B cell (primary cell): ENCODE results near the gene OTOF. TPM values are rescaled to one million over a fixed set of nuclear protein-coding genes. Genes with fewer than 3 reads are reported as not detected.

ENCODE experiments used
- ATAC-seq: fragments of 200-7000 bp; cut with Tn5 transposase; one replicate; pipeline ENCODE4 v1.10.0; 2021; ENCODE audit warnings: low read depth, mild to moderate bottlenecking, moderate number of reproducible peaks, moderate library complexity
- CTCF ChIA-PET: fragments of 350-600 bp; sonication (Branson Sonifier 250); formaldehyde crosslinking; loops from one replicate; lab custom pipeline; 2021; ENCODE audit warnings: antibody characterized with exemption, inconsistent platforms; lab: Charles Lee
- POLR2A ChIA-PET: fragments of 350-600 bp; sonication (Branson Sonifier 250); formaldehyde crosslinking; loops from one replicate; lab custom pipeline; 2021; ENCODE audit warnings: antibody characterized with exemption; lab: Charles Lee
- DNase-seq: peaks from one replicate; pipeline ENCODE4 v3.0.0; 2013
- H2AFZ ChIP-seq: 2 replicates; pipeline ENCODE4 v1.6.1; 2012; ENCODE audit warnings: mild to moderate bottlenecking, low read depth, low read length; ENCODE audit not compliant: insufficient read depth, poor library complexity, severe bottlenecking
- H3K27ac ChIP-seq, 2 donors: 1 replicate in 1 of 2; 2 replicates in 1 of 2; pipeline ENCODE4 v1.5.1; 2012 to 2013; ENCODE audit warnings: low read length in 2 of 2, mild to moderate bottlenecking in 2 of 2, moderate library complexity in 1 of 2
- H3K27me3 ChIP-seq, 4 experiments: fragments of 200-600 bp in 1 of 4; sonication (generic) in 1 of 4; replicated peaks in 1 of 4; 1 replicate in 2 of 4; 2 replicates in 2 of 4; pipeline versions ENCODE4 v1.6.1 to v1.7.0; 2013 to 2016; ENCODE audit warnings: low read length in 3 of 4, mild to moderate bottlenecking in 2 of 4, mixed read lengths in 1 of 4, moderate library complexity in 1 of 4; ENCODE audit not compliant: insufficient read depth in 4 of 4, control insufficient read depth in 3 of 4; ENCODE audit errors: control extremely low read depth in 1 of 4
- H3K36me3 ChIP-seq, 2 experiments: replicated peaks in 1 of 2; 1 replicate in 1 of 2; 2 replicates in 1 of 2; pipeline versions ENCODE4 v1.6.1 to v1.7.1; 2013; ENCODE audit warnings: low read length in 1 of 2; ENCODE audit not compliant: insufficient read depth in 2 of 2, control insufficient read depth in 1 of 2; ENCODE audit errors: control extremely low read depth in 1 of 2, extremely low read depth in 1 of 2
- H3K4me1 ChIP-seq, 2 donors: fragments of 200-600 bp in 1 of 2; sonication (generic) in 1 of 2; 1 replicate in 1 of 2; 2 replicates in 1 of 2; pipeline versions ENCODE4 v1.5.1 to v1.6.1; 2013 to 2017; ENCODE audit warnings: low read length in 2 of 2; ENCODE audit not compliant: control insufficient read depth in 2 of 2, insufficient read depth in 2 of 2
- H3K4me2 ChIP-seq: replicated peaks from 2 replicates; pipeline ENCODE3; 2012; ENCODE audit warnings: mild to moderate bottlenecking, low read depth, low read length; ENCODE audit not compliant: poor library complexity, severe bottlenecking
- H3K4me3 ChIP-seq, 5 experiments: fragments of 200-600 bp in 1 of 5; sonication (generic) in 1 of 5; 1 replicate in 3 of 5; 2 replicates in 2 of 5; pipeline versions ENCODE4 v1.5.1 to v1.7.0; 2011 to 2016; ENCODE audit warnings: low read length in 4 of 5, mild to moderate bottlenecking in 4 of 5, low read depth in 2 of 5, control low read depth in 1 of 5, moderate library complexity in 1 of 5; ENCODE audit not compliant: insufficient read depth in 1 of 5; ENCODE audit errors: control extremely low read depth in 1 of 5, extremely low read depth in 1 of 5
- H3K79me2 ChIP-seq: fragments of 200-600 bp; sonication (generic); one replicate; pipeline ENCODE4 v1.6.0; 2016; ENCODE audit warnings: low read length; ENCODE audit not compliant: control insufficient read depth, insufficient read depth
- H3K9ac ChIP-seq: fragments of 200-600 bp; sonication (generic); 2 replicates; pipeline ENCODE4 v1.6.1; 2017; ENCODE audit warnings: mild to moderate bottlenecking, low read length, moderate library complexity
- H3K9me3 ChIP-seq, 3 donors: one replicate each; pipeline versions ENCODE4 v1.6.1 to v1.7.1; 2013; ENCODE audit warnings: low read length in 2 of 3; ENCODE audit not compliant: control insufficient read depth in 2 of 3, insufficient read depth in 1 of 3; ENCODE audit errors: control extremely low read depth in 1 of 3
- H4K20me1 ChIP-seq: 2 replicates; pipeline ENCODE4 v1.6.0; 2012; ENCODE audit warnings: mild to moderate bottlenecking, low read length; ENCODE audit not compliant: insufficient read depth, control insufficient read depth, poor library complexity, severe bottlenecking
- H3K27ac Mint-ChIP-seq: one replicate; pipeline ENCODE4 v1.8.0; 2021; ENCODE audit warnings: mixed read lengths
- H3K27me3 Mint-ChIP-seq: one replicate; pipeline ENCODE4 v1.8.0; 2021; ENCODE audit warnings: mixed read lengths
- H3K4me1 Mint-ChIP-seq: one replicate; pipeline ENCODE4 v1.8.0; 2021; ENCODE audit warnings: mixed read lengths
- H3K4me3 Mint-ChIP-seq: one replicate; pipeline ENCODE4 v1.8.0; 2021; ENCODE audit warnings: mixed read lengths
- H3K9me3 Mint-ChIP-seq: one replicate; pipeline ENCODE4 v1.8.0; 2022; ENCODE audit warnings: mixed read lengths; ENCODE audit not compliant: insufficient read depth
- CTCF ChIP-seq: fragments of 200-600 bp; IDR thresholded peaks from one replicate; pipeline ENCODE4 v1.8.0; 2022; ENCODE audit warnings: antibody characterized with exemption, mild to moderate bottlenecking
- EZH2 ChIP-seq: IDR thresholded peaks from 2 replicates; pipeline ENCODE4 v1.6.1; 2012; ENCODE audit warnings: borderline replicate concordance, low read depth, mild to moderate bottlenecking, moderate library complexity, low read length; ENCODE audit not compliant: insufficient read depth, poor library complexity, severe bottlenecking
- WGBS: methylation state at CpG from one replicate; pipeline ENCODE4 v1.1.5; 2013; ENCODE audit warnings: missing lambda C conversion rate; ENCODE audit not compliant: insufficient coverage; 5-methylcytosine and 5-hydroxymethylcytosine counted together
- intact Hi-C: fragments of 100-400 bp; cut with micrococcal nuclease; formaldehyde crosslinking; loops from one replicate; pipeline ENCODE4 v1.10.0; 2022
- polyA plus RNA-seq: library from polyadenylated mRNA; depleted of rRNA; stranded (reverse); fragments of >200 nt; gene quantifications from 2 replicates; pipeline ENCODE4 v1.2.3, GENCODE V29; 2012
- total RNA-seq, 2 donors: library from RNA; stranded (reverse); fragments of 120-200 nt in 1 of 2; gene quantifications; 1 replicate in 1 of 2; 2 replicates in 1 of 2; pipeline versions ENCODE4 v1.2.3 to v1.2.4, GENCODE V29; 2013 to 2022

OTOF gene
- total and polyA plus RNA-seq, 2 donors (not counting 1 experiment from before 2014, with no cell fraction given), result not detected

GRCh38 chr2:26471766-26472706, 5.9 kb downstream of the OTOF start:
- TF ChIP-seq CTCF, result no peak
- TF ChIP-seq EZH2, result no peak
- ATAC-seq (no peak), DNase-seq (no peak)
- no peak overlapping the region for H3K27ac Mint-ChIP-seq
- peaks cover 12% of the 10 kb centered on the region for H3K9me3 Mint-ChIP-seq
- no peaks in the 10 kb centered on the region for H3K4me1 ChIP-seq
- no peak overlapping the region for H3K9ac ChIP-seq
- H3K4me2 ChIP-seq, result no peak overlapping the region
- H3K27ac ChIP-seq, result no peak overlapping the region
- H3K27me3 ChIP-seq, result peaks cover 0 to 3% (median 0%) of the 10 kb centered on the region in 4 experiments
- H3K4me3 ChIP-seq, result no peak overlapping the region
- no peaks in the 10 kb centered on the region for H4K20me1 ChIP-seq
- intact Hi-C loops, result no loop called here
- CTCF ChIA-PET, result no interaction called here
- POLR2A ChIA-PET, result no interaction called here
- H3K4me1 Mint-ChIP-seq, result no peaks in the 10 kb centered on the region
- peaks cover 4% of the 10 kb centered on the region for H3K27me3 Mint-ChIP-seq
- H3K4me3 Mint-ChIP-seq, result no peak overlapping the region
- 89% methylated on average over 15 of the region's 25 CpGs for WGBS
- no peaks in the 10 kb centered on the region for H3K36me3 ChIP-seq
- H3K79me2 ChIP-seq, result no peaks in the 10 kb centered on the region
- H2AFZ ChIP-seq, result no peak overlapping the region
- H3K9me3 ChIP-seq, result peaks cover 0 to 33% (median 8%) of the 10 kb centered on the region in 3 donors

GRCh38 chr2:26471289-26471688, 6.6 kb downstream of the OTOF start:
- DNase-seq (no peak), ATAC-seq (no peak)
- H3K9me3 ChIP-seq, result peaks cover 0 to 33% (median 8%) of the 10 kb centered on the region in 3 donors
- no peaks in the 10 kb centered on the region for H3K4me1 Mint-ChIP-seq
- H3K27me3 ChIP-seq, result peaks cover 0 to 3% (median 0%) of the 10 kb centered on the region in 4 experiments
- intact Hi-C loops, result no loop called here
- no peaks in the 10 kb centered on the region for H3K4me1 ChIP-seq
- WGBS, result no CpG with 5 or more reads among the region's 2 CpGs
- no peak for TF ChIP-seq CTCF
- no peak for TF ChIP-seq EZH2
- H3K4me3 ChIP-seq, result no peak overlapping the region
- no peak overlapping the region for H3K27ac Mint-ChIP-seq
- H3K9ac ChIP-seq, result no peak overlapping the region
- H3K4me2 ChIP-seq, result no peak overlapping the region
- H4K20me1 ChIP-seq, result no peaks in the 10 kb centered on the region
- peaks cover 4% of the 10 kb centered on the region for H3K27me3 Mint-ChIP-seq
- H2AFZ ChIP-seq, result no peak overlapping the region
- ChIA-PET POLR2A (no interaction called here), CTCF (no interaction called here)
- H3K4me3 Mint-ChIP-seq, result no peak overlapping the region
- H3K36me3 ChIP-seq, result no peaks in the 10 kb centered on the region
- H3K79me2 ChIP-seq, result no peaks in the 10 kb centered on the region
- H3K9me3 Mint-ChIP-seq, result peaks cover 12% of the 10 kb centered on the region
- H3K27ac ChIP-seq, result no peak overlapping the region
